Activated CD4-positive, alpha-beta T cell treated with anti-CD3 and anti-CD28 coated beads, Interleukin-2, amount 50 U/mL, for 1 hour (primary cell): ENCODE results near the gene PALD1.
A peak's percentile ranks its signal among the peaks of the same experiment; 100 is the strongest.
"Not testable (repeated sequence)": the region's sequence is repeated elsewhere in the genome, so short reads cannot be mapped to it uniquely, and the experiment has no call there.

Source experiments
- DNase-seq: peaks from one replicate; pipeline ENCODE4 v3.0.0-alpha.2; 2020

The PALD1 gene

GRCh38 chr10:70592746-70593512 is 114.4 kb downstream of the PALD1 start:
- no peak for DNase-seq

- no peak for DNase-seq
Measured at GRCh38 chr10:70593513-70593890, 114.9 kb downstream of the PALD1 start.

- no peak for DNase-seq
Measured at GRCh38 chr10:70594161-70594560, 115.6 kb downstream of the PALD1 start.

- DNase-seq, result no peak
Measured at GRCh38 chr10:70595566-70596016, 117.0 kb downstream of the PALD1 start.

DNA sequence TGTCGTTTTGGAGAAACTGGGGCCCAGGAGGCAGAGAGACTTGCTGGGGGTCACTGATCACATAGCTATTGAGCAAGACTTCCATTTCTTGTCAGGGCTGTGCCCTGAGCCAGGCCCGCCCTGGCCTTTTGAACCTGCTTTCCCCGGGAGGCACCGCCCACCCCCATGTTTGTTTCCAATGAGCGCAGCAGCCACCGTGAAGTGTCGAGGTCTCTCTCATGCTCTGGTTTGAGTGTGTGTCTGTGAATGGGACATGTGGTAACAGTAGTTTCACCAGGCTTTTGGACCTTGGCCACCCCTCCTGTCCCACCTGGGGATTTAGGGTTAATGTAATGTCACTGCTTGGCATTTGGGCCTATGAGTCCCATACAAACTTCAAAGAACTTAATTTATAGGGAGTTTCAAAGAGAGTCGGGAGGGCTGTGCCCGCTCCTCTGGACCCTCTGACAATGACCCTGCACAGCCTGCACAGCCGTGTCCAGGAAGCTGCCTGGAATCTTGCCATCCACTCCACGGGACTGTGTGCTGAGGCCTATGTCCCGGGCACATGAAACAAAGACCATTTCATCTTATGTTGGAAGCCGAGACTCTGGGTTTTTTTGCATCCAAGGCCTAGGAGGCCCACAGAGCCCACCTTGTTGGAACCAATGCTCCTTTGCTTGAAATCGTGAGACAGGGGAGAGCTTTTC is 117.7 kb downstream of the PALD1 start:
- no peak for DNase-seq

DNA sequence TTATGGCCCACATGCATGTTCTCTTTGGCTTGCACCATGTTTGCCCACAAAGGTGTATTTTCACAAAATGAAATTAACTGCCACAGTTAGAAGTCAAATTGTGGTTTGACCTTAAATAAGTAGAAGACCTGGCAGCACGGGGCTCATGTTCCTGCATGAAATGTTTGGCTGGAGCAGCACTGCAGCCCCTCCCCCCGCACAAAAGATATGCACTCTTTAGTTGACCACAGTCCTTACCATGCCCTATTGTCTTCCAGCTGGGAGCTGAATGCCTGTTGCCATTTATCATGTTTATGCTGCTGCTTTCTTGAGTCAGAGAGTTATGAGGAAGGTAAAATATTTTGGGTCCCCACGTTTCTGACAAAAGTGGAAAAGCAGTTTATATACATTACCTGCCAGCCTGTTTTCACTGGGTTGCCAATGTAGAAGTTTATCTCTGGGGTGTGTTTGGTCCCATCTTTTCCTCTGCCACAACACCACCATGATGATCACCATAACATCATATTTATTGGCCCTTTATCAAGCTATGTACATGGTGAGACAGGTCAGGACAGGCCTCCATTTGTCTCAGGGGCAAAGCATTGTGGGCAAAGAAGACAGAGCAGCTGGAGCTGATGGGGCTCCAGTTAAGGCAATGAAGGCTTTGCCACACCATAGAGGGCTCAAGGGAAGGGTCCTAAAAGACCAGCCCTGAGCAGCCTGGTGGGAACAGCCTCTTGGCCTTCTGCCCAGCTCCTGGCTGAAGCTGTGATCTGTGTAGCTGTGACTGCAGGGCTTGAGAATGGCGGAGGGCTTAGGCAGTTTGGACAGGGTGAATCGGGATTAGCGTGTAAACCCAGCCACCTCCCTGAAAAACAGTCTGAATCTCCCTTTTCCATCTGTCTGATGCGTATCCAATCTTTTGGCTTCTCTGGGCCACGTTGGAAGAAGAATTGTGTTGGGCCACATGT is 118.6 kb downstream of the PALD1 start:
- DNase-seq, result no peak

GRCh38 chr10:70597856-70598815 is 119.6 kb downstream of the PALD1 start:
- no peak for DNase-seq

GRCh38 chr10:70598857-70599295 is 120.3 kb downstream of the PALD1 start:
- DNase-seq, result no peak

DNA sequence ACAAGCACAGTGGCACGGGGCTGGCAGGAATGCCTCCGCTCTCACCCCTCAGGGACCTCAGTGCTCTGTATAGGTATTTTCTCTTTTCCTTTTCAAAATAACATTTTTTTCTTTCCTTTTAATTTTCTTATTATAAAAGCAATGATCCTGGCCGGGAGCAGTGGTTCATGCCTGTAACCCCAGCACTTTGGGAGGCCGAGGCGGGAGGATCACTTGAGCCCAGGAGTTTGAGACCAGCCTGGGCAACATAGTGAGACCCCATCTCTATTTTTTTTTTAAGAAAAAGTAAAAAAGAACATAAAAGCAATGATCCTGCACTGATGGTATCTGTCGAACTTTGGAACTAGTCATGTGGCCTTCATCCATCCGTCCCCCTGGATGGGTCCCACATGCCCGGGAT is 120.8 kb downstream of the PALD1 start:
- DNase-seq, result no peak

GRCh38 chr10:70599791-70600190 is 121.2 kb downstream of the PALD1 start:
- no peak for DNase-seq

DNA sequence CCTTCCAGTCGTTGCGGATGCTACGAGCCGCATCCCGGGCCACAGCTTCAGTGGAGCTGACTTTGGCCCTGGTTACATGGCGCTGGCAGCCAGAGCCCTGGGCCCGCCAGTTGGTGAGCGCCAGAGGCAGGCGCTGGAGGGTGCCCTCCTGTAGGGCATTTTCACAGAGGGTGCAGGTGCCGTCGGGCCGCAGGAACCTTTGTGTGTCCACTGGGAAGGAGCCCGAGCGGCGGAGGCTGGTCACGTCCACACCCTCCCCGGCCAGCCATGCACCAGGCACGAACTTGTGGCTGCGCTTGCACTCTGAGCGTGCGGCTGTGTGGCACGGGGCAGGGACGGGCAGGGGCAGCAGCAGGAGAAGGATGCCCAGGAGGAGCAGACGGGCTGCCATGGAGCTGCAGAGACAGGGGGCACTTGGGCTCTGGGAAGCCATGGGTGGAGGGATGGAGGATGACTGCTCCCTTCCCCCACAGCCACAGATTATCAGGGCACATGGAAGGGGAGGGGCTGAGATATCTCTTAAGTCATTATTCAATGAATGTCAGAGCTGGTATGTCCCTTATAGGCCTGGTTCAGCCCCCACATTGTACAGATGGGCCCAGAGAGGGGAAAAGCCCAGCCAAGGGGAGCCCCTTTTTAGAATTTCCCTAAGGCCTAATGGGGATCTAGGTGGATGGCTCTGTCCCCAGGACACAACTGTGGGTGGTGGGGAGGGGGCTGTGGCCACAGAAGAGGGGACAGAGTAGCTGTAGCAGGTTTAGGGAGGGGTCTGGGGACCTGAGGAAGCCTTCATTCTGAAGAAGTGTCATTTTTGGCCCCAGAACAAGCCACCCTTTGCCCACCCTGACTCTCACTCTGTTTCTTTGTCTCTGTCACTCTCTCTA is 122.2 kb downstream of the PALD1 start:
- DNase-seq, result no peak

DNA sequence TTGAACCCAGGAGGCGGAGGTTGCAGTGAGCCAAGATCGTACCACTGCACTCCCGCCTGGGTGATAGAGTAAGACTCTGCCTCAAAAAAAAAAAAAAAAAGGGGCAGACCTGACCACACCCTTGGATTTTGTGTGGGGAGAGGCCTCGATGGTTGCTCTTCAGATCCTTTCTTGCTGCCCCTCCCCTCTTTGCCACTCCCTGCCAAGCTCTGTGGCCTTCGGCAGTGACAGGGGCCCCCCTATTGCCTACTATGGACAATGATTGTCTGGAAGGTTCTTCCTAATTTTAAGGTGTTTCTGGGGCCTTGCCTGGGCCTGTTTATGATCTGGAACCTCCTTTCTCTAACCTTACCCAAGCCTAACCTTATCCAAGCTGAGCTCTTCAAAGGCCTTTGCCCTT is 123.2 kb downstream of the PALD1 start:
- no peak for DNase-seq

DNA sequence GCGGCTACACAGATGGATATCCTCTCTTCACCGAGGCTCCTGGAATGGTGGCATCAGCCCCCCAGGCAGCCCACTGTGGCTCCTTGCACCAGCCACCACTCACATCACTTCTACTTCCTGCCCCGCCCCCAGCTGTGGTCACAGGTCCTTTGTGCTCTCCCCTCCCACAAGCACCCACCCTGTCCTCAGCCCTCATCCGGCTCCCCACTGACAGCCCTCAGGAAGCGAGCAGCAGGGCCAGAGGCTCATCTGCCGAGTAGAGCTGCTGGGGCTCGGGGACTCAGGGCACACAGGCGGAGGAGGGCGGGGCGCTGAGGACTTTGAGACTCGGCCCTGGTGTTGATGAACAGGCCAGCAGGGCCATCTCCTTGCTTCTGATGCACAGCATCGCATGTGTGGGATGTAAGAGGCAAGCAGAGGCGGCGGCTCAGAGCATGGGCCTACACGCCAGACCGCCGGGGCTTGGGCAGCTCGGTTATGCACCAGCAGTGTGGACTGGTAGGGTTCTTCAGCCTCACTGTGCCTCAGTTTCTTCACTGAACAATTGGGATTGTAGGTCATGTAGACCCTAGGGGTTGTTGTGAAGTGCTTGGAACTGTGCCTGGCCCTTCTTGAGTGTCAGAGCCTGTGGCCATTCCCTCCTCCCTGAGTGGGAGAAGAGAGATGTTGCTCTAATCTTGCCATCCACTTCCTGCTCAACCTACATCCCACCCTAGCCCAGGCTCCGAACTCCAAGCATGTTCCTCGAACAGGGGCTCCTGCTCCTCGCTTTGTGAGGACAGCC is 124.3 kb downstream of the PALD1 start, which contains the start of gene PRF1:
TSS of gene PRF1 (minus strand) at position 77 of the 784 bp plus-strand sequence. CDS start 1,839 bp downstream, outside the sequence.
- peak; percentile 52 for DNase-seq

DNA sequence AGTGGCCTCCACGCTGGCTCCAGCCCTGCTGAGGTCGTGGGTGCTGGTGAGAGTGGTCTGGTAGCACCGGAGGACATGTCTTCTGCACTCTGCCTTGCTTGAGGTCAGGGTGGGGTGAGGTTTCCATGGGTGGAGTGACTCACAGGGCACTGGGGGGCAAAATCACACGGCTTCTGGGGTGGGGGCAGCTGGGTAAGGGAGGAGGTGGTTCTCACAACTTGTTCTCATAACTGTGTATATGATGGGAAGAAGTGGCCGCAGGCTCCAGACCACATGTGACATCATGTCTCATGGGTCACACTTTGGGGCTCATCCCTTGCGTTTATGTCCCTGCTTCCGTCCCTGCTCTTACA is 124.9 kb downstream of the PALD1 start:
- DNase-seq, result peak; percentile 10

- DNase-seq, result no peak
Measured at GRCh38 chr10:70604106-70604505, 125.5 kb downstream of the PALD1 start.

- DNase-seq, result no peak
Measured at GRCh38 chr10:70605161-70605560, 126.6 kb downstream of the PALD1 start.

DNA sequence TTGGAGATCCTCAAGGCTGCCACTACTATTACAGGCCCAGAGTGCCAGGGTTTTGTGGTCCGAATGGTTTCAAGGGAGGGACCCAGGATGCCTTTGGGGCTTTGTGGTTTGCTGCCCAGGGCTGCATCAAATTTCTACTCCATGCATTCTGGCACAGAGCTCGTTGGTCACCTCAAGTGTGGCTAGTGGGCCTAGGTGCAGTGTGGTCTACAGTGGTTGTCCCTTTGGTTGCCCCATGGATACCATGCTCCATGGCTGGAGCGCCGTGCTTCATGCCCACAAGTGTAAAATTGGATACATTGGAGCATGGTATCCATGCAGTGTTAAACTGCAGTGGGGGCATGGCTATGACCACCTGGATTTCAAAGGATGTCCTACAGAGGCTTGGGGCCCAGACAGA is 129.4 kb downstream of the PALD1 start:
- DNase-seq, result no peak

DNA sequence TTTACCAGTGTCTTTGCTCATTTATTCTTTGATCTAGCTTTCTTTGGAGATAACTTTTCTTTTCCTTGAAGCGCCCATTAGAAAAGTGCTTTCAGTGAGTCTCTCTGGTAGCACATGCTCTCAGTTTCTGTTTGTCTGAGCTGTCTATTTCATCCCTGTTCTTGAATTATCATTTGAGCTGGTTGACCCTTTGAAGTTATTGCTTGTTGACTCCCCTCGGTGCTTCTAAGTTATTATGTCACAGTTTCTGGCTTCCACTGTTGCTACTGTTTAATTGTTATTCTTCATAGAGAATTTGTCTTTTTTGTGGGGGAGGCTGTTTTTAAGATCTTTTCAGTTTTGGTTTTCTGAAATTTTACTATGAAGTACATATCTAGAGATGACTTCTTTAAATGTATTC is 135.4 kb downstream of the PALD1 start:
- DNase-seq, result no peak

- not testable (repeated sequence) for DNase-seq
Measured at GRCh38 chr10:70614364-70614763, 135.8 kb downstream of the PALD1 start.

- no peak for DNase-seq
Measured at GRCh38 chr10:70615211-70615610, 136.6 kb downstream of the PALD1 start.
